Measurements from ENCODE around the gene ARID2.
A peak's percentile ranks its signal among the peaks of the same experiment; 100 is the strongest.

ARID2 gene

GRCh38 chr12:45775465-45775864 lies 46.0 kb downstream of the ARID2 start:
- DNase-seq (ENCODE audit: low read depth in 2 of 2), result no peak
- no peak for TF ChIP-seq CTCF (IDR thresholded peaks at IDR 0.05; ENCODE audit: low read depth, low read length)
- no peak overlapping the region for H3K4me3 ChIP-seq (replicated peaks in 1 of 2; ENCODE audit: low read depth in 2 of 2, low read length in 2 of 2)

- H3K4me3 ChIP-seq (replicated peaks in 1 of 2; ENCODE audit: low read depth in 2 of 2, low read length in 2 of 2), result no peak overlapping the region
- TF ChIP-seq CTCF (IDR thresholded peaks at IDR 0.05; ENCODE audit: low read depth, low read length), result no peak
- DNase-seq (ENCODE audit: low read depth in 2 of 2), result no peak
Measured at GRCh38 chr12:45775964-45776363, 46.5 kb downstream of the ARID2 start.

GRCh38 chr12:45779936-45780335 lies 50.4 kb downstream of the ARID2 start:
- no peak for DNase-seq (ENCODE audit: low read depth in 2 of 2)
- H3K4me3 ChIP-seq (replicated peaks in 1 of 2; ENCODE audit: low read depth in 2 of 2, low read length in 2 of 2), result no peak overlapping the region
- TF ChIP-seq CTCF (IDR thresholded peaks at IDR 0.05; ENCODE audit: low read depth, low read length), result no peak

GRCh38 chr12:45781080-45781479 lies 51.6 kb downstream of the ARID2 start:
- no peak for DNase-seq (ENCODE audit: low read depth in 2 of 2)
- TF ChIP-seq CTCF (IDR thresholded peaks at IDR 0.05; ENCODE audit: low read depth, low read length), result no peak
- H3K4me3 ChIP-seq (replicated peaks in 1 of 2; ENCODE audit: low read depth in 2 of 2, low read length in 2 of 2), result no peak overlapping the region

- no peak overlapping the region for H3K4me3 ChIP-seq (replicated peaks in 1 of 2; ENCODE audit: low read depth in 2 of 2, low read length in 2 of 2)
- DNase-seq (ENCODE audit: low read depth in 2 of 2), result no peak
- no peak for TF ChIP-seq CTCF (IDR thresholded peaks at IDR 0.05; ENCODE audit: low read depth, low read length)
Measured at GRCh38 chr12:45785315-45785714, 55.8 kb downstream of the ARID2 start.

- DNase-seq (ENCODE audit: low read depth in 2 of 2), result peak; percentile 83 to 93
- H3K4me3 ChIP-seq (replicated peaks in 1 of 2; ENCODE audit: low read depth in 2 of 2, low read length in 2 of 2), result no peak overlapping the region
- no peak for TF ChIP-seq CTCF (IDR thresholded peaks at IDR 0.05; ENCODE audit: low read depth, low read length)
Measured at GRCh38 chr12:45789025-45789424, 59.5 kb downstream of the ARID2 start.

GRCh38 chr12:45794422-45794821 lies 64.9 kb downstream of the ARID2 start:
- DNase-seq (ENCODE audit: low read depth in 2 of 2), result no peak
- no peak for TF ChIP-seq CTCF (IDR thresholded peaks at IDR 0.05; ENCODE audit: low read depth, low read length)
- no peak overlapping the region for H3K4me3 ChIP-seq (replicated peaks in 1 of 2; ENCODE audit: low read depth in 2 of 2, low read length in 2 of 2)

All from cardiac fibroblast (primary cell).